Medulla oblongata (tissue), 1 donor: ENCODE measurements around the gene TBATA.

Experiments
- DNase-seq: peaks from one replicate; pipeline ENCODE4 v3.0.0-alpha.2; 2015; ENCODE audit errors: extremely low spot score

The TBATA gene

GRCh38 chr10:70785190-70785589, at the start of gene TBATA:
Gene TBATA (minus strand): TSS chr10:70785377. CDS start chr10:70783379, 1,998 bp downstream.
- DNase-seq, result no peak

- no peak for DNase-seq
Measured at GRCh38 chr10:70834441-70835151, 49.4 kb upstream of the TBATA start.

GRCh38 chr10:70834021-70834420, 48.8 kb upstream of the TBATA start:
- no peak for DNase-seq

- DNase-seq, result no peak
Measured at GRCh38 chr10:70833601-70834000, 48.4 kb upstream of the TBATA start.

GRCh38 chr10:70832852-70833528, 47.8 kb upstream of the TBATA start:
- DNase-seq, result peak; percentile 46

- no peak for DNase-seq
Measured at GRCh38 chr10:70832221-70832620, 47.0 kb upstream of the TBATA start.

GRCh38 chr10:70830164-70830563, 45.0 kb upstream of the TBATA start:
- DNase-seq, result no peak

- DNase-seq, result no peak
Measured at GRCh38 chr10:70829543-70829942, 44.4 kb upstream of the TBATA start.

GRCh38 chr10:70828923-70829322, 43.7 kb upstream of the TBATA start:
- DNase-seq, result no peak

- no peak for DNase-seq
Measured at GRCh38 chr10:70827086-70827757, 42.0 kb upstream of the TBATA start.

- DNase-seq, result no peak
Measured at GRCh38 chr10:70822076-70822820, 37.1 kb upstream of the TBATA start.

- DNase-seq, result no peak
Measured at GRCh38 chr10:70820976-70821750, 36.0 kb upstream of the TBATA start.

- DNase-seq, result peak; percentile 42
Measured at GRCh38 chr10:70816220-70816894, 31.2 kb upstream of the TBATA start.

GRCh38 chr10:70815504-70816219, 30.5 kb upstream of the TBATA start, which contains the start of gene SGPL1:
Gene SGPL1 (plus strand): TSS chr10:70815948. CDS start chr10:70816854, 906 bp downstream.
- DNase-seq, result peak; percentile 89

- no peak for DNase-seq
Measured at GRCh38 chr10:70814126-70814525, 28.9 kb upstream of the TBATA start.

GRCh38 chr10:70812814-70813213, 27.6 kb upstream of the TBATA start:
- DNase-seq, result no peak

GRCh38 chr10:70811881-70812280, 26.7 kb upstream of the TBATA start:
- no peak for DNase-seq

GRCh38 chr10:70810967-70811366, 25.8 kb upstream of the TBATA start:
- no peak for DNase-seq

- DNase-seq, result no peak
Measured at GRCh38 chr10:70809726-70810125, 24.5 kb upstream of the TBATA start.

- no peak for DNase-seq
Measured at GRCh38 chr10:70809011-70809611, 23.9 kb upstream of the TBATA start.
